ENCODE measurements around the gene PDAP1. TPM values are rescaled to one million over a fixed set of nuclear protein-coding genes. Genes with fewer than 3 reads are reported as not detected.

Gene PDAP1
- total and polyA plus RNA-seq, 2 of the 13 experiments (the other 11 are each of a cell fraction or from before 2014, with no cell fraction given), result 13.0 to 100 TPM

DNA sequence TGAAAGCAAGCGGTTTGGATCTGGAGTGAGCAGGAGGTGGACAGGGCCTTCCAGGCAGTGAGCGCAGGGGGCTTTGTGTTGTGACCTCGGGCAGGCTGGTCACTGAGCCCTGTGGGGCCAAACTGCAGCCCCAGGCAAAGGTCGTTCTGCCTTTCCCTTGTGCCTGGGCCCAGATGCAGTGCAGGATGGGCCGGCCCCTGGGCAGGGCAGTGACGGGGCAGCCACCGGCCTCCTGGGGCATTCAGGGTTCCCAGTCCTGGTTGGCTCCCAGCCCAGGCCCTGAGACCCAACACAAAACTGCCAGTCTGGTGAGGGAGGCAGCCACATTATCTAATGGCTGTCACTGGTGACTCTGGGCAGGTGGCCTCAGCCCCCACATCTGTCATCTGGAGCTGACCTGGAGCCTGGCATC is 26.7 kb downstream of the PDAP1 start (continued):
- TF ChIP-seq, protein P1, sequence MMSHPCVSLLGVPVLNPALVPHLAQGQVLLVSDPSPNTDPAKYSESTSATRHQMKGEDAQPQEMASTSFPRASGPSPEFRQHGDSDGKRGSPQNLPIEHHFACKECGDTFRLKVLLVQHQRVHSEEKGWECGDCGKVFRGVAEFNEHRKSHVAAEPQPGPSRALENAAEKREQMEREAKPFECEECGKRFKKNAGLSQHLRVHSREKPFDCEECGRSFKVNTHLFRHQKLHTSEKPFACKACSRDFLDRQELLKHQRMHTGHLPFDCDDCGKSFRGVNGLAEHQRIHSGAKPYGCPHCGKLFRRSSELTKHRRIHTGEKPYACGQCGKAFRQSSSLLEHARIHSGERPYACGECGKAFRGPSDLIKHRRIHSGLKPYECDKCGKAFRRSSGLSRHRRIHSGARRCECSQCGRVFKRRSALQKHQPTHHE (CRISPR knock-in tag; IDR thresholded peaks at IDR 0.05; ENCODE audit: borderline replicate concordance), result no peak
- TF ChIP-seq SIX4 (CRISPR knock-in tag; IDR thresholded peaks at IDR 0.05) (no peak), ZNF780A (CRISPR knock-in tag; IDR thresholded peaks at IDR 0.05) (no peak), PPARG (CRISPR knock-in tag; conservative IDR thresholded peaks at IDR 0.05) (no peak), HNRNPL (IDR thresholded peaks at IDR 0.05; ENCODE audit: low read depth, low read length) (peak; percentile 90), NCOA2 (CRISPR knock-in tag; IDR thresholded peaks at IDR 0.05) (no peak), ZNF24 (IDR thresholded peaks at IDR 0.05) (no peak), ASH2L (IDR thresholded peaks at IDR 0.05; ENCODE audit: insufficient read length, low read depth, low read length) (no peak), ELF3 (CRISPR knock-in tag; IDR thresholded peaks at IDR 0.05) (peak; percentile 52), ZNF552 (CRISPR knock-in tag; IDR thresholded peaks at IDR 0.05; ENCODE audit: borderline replicate concordance) (no peak), ZSCAN30 (CRISPR knock-in tag; IDR thresholded peaks at IDR 0.05) (no peak), ZNF510 (CRISPR knock-in tag; IDR thresholded peaks at IDR 0.05; ENCODE audit: low read depth) (no peak), ATF7 (IDR thresholded peaks at IDR 0.05) (no peak), ATF7 (CRISPR knock-in tag; IDR thresholded peaks at IDR 0.05) (no peak), IKZF1 (IDR thresholded peaks at IDR 0.05) (no peak), IRX3 (CRISPR knock-in tag; IDR thresholded peaks at IDR 0.05; ENCODE audit: borderline replicate concordance, low read depth) (no peak), ZNF225 (CRISPR knock-in tag; IDR thresholded peaks at IDR 0.05) (no peak), PHF5A (CRISPR knock-in tag; IDR thresholded peaks at IDR 0.05; ENCODE audit: low read depth, unreplicated experiment) (no peak), SYNCRIP (IDR thresholded peaks at IDR 0.05; ENCODE audit: insufficient read depth, low read depth, low read length) (no peak), SRSF9 (IDR thresholded peaks at IDR 0.05; ENCODE audit: borderline replicate concordance, insufficient read depth, low read depth, low read length, poor library complexity, severe bottlenecking) (no peak), NR1H2 (CRISPR knock-in tag; IDR thresholded peaks at IDR 0.05; ENCODE audit: borderline replicate concordance, low read depth) (no peak)
- TF ChIP-seq, protein P2, sequence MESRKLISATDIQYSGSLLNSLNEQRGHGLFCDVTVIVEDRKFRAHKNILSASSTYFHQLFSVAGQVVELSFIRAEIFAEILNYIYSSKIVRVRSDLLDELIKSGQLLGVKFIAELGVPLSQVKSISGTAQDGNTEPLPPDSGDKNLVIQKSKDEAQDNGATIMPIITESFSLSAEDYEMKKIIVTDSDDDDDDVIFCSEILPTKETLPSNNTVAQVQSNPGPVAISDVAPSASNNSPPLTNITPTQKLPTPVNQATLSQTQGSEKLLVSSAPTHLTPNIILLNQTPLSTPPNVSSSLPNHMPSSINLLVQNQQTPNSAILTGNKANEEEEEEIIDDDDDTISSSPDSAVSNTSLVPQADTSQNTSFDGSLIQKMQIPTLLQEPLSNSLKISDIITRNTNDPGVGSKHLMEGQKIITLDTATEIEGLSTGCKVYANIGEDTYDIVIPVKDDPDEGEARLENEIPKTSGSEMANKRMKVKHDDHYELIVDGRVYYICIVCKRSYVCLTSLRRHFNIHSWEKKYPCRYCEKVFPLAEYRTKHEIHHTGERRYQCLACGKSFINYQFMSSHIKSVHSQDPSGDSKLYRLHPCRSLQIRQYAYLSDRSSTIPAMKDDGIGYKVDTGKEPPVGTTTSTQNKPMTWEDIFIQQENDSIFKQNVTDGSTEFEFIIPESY (CRISPR knock-in tag; IDR thresholded peaks at IDR 0.05), result no peak; the same call in 1 of the 2 replicates
- TF ChIP-seq, protein P3, sequence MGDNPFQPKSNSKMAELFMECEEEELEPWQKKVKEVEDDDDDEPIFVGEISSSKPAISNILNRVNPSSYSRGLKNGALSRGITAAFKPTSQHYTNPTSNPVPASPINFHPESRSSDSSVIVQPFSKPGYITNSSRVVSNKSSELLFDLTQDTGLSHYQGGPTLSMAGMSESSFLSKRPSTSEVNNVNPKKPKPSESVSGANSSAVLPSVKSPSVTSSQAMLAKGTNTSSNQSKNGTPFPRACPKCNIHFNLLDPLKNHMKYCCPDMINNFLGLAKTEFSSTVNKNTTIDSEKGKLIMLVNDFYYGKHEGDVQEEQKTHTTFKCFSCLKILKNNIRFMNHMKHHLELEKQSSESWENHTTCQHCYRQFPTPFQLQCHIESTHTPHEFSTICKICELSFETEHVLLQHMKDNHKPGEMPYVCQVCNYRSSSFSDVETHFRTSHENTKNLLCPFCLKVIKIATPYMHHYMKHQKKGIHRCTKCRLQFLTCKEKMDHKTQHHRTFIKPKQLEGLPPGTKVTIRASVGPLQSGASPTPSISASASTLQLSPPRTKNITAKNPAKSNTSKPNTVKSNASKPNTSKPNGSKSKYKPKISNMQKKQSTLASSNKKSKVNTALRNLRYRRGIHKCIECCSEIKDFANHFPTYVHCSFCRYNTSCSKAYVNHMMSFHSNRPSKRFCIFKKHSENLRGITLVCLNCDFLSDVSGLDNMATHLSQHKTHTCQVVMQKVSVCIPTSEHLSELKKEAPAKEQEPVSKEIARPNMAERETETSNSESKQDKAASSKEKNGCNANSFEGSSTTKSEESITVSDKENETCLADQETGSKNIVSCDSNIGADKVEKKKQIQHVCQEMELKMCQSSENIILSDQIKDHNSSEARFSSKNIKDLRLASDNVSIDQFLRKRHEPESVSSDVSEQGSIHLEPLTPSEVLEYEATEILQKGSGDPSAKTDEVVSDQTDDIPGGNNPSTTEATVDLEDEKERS (CRISPR knock-in tag; IDR thresholded peaks at IDR 0.05), result no peak
- TF ChIP-seq, protein P4, sequence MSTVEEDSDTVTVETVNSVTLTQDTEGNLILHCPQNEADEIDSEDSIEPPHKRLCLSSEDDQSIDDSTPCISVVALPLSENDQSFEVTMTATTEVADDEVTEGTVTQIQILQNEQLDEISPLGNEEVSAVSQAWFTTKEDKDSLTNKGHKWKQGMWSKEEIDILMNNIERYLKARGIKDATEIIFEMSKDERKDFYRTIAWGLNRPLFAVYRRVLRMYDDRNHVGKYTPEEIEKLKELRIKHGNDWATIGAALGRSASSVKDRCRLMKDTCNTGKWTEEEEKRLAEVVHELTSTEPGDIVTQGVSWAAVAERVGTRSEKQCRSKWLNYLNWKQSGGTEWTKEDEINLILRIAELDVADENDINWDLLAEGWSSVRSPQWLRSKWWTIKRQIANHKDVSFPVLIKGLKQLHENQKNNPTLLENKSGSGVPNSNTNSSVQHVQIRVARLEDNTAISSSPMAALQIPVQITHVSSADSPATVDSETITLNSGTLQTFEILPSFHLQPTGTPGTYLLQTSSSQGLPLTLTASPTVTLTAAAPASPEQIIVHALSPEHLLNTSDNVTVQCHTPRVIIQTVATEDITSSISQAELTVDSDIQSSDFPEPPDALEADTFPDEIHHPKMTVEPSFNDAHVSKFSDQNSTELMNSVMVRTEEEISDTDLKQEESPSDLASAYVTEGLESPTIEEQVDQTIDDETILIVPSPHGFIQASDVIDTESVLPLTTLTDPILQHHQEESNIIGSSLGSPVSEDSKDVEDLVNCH (CRISPR knock-in tag; IDR thresholded peaks at IDR 0.05), result no peak
